HepG2 (cell line): Measurements from ENCODE around the gene RAI14. TPM values are rescaled to one million over a fixed set of nuclear protein-coding genes. Genes with fewer than 3 reads are reported as not detected.

Experiments
- ATAC-seq: fragments of 200-7000 bp; cut with Tn5 transposase; 3 replicates; pipeline ENCODE4 v1.9.1; 2020; ENCODE audit warnings: mild to moderate bottlenecking, moderate library complexity
- BruUV-seq: library from RNA; stranded (reverse); fragments of 400-500 nt; replicated peaks from 2 replicates; lab custom pipeline; 2021; lab: Mats Ljungman, UMichigan
- CTCF ChIA-PET: fragments of 300-600 bp; formaldehyde crosslinking; extraction: SDS; loops from one replicate; lab custom pipeline; 2021; ENCODE audit warnings: low total read pairs, inconsistent platforms, low intra/inter-chr PET ratio; lab: Yijun Ruan, JAX
- POLR2A ChIA-PET: fragments of 350-600 bp; sonication (Branson Sonifier 250); formaldehyde crosslinking; loops from one replicate; lab custom pipeline; 2020; ENCODE audit warnings: antibody characterized with exemption, inconsistent platforms; lab: Yijun Ruan, JAX
- DNase-seq: peaks from one replicate; pipeline ENCODE4 v3.0.0-alpha.2; 2015; ENCODE audit warnings: low spot score
- FAIRE-seq: peaks from 3 replicates; lab custom pipeline; 2011; peaks lifted over from hg19 to GRCh38; lab: Jason Lieb, UNC
- H2AFZ ChIP-seq: one replicate; pipeline ENCODE4 v1.6.1; 2011; ENCODE audit warnings: low read length, inconsistent platforms
- H3K27ac ChIP-seq: fragments of 300-600 bp; 3 replicates; pipeline ENCODE4 v1.8.0; 2011; ENCODE audit warnings: mixed run types, mild to moderate bottlenecking, mixed read lengths, low read length, inconsistent platforms; ENCODE audit not compliant: insufficient read depth; ENCODE audit errors: extremely low read length
- H3K27me3 ChIP-seq, 2 experiments: fragments of 200-600 bp in 1 of 2; 2 replicates in 1 of 2; 3 replicates in 1 of 2; pipeline versions ENCODE4 v1.6.0 to v1.8.0; 2011; ENCODE audit warnings: low read length in 2 of 2, mild to moderate bottlenecking in 2 of 2, moderate library complexity in 2 of 2, inconsistent platforms in 1 of 2; ENCODE audit not compliant: insufficient read depth in 2 of 2, control insufficient read depth in 1 of 2
- H3K36me3 ChIP-seq, 2 experiments: fragments of 200-600 bp in 1 of 2; replicated peaks in 1 of 2; 2 replicates in 1 of 2; 3 replicates in 1 of 2; pipeline versions ENCODE4 v1.5.1 to v1.8.0; 2011; ENCODE audit warnings: low read length in 2 of 2, inconsistent platforms in 1 of 2; ENCODE audit not compliant: insufficient read depth in 2 of 2, control insufficient read depth in 1 of 2
- H3K4me1 ChIP-seq: 2 replicates; pipeline ENCODE4 v1.5.1; 2012; ENCODE audit warnings: low read length, inconsistent platforms; ENCODE audit not compliant: insufficient read depth
- H3K4me2 ChIP-seq: 2 replicates; pipeline ENCODE4 v1.6.0; 2011; ENCODE audit warnings: low read depth, low read length, inconsistent platforms
- H3K4me3 ChIP-seq, 3 experiments: fragments of 200-600 bp in 1 of 3; sonication (generic), shearing (Covaris generic) in 1 of 3; replicated peaks in 1 of 3; 2 replicates each; pipeline ENCODE4 v1.5.1; 2011 to 2016; ENCODE audit warnings: low read length in 3 of 3, inconsistent platforms in 2 of 3, low read depth in 2 of 3, mild to moderate bottlenecking in 2 of 3, control low read depth in 1 of 3, mixed read lengths in 1 of 3; ENCODE audit not compliant: insufficient read depth in 1 of 3
- H3K79me2 ChIP-seq: one replicate; pipeline ENCODE4 v1.6.1; 2011; ENCODE audit warnings: low read length, inconsistent platforms; ENCODE audit not compliant: insufficient read depth
- H3K9ac ChIP-seq: 2 replicates; pipeline ENCODE4 v1.6.0; 2011; ENCODE audit warnings: mild to moderate bottlenecking, low read depth, low read length, inconsistent platforms; ENCODE audit not compliant: insufficient read depth
- H3K9me3 ChIP-seq: 2 replicates; pipeline ENCODE4 v1.5.1; 2012; ENCODE audit warnings: mild to moderate bottlenecking, low read length
- H4K20me1 ChIP-seq: 2 replicates; pipeline ENCODE4 v1.6.0; 2011; ENCODE audit warnings: inconsistent platforms, mild to moderate bottlenecking, low read length, moderate library complexity; ENCODE audit not compliant: insufficient read depth
- FOSL2 ChIP-seq: sonication (generic); formaldehyde crosslinking; IDR thresholded peaks from 2 replicates; pipeline ENCODE4 v1.4.0; 2020; ENCODE audit warnings: missing genetic modification reagents
- IRX3 ChIP-seq: sonication (generic); formaldehyde crosslinking; IDR thresholded peaks from 2 replicates; pipeline ENCODE4 v1.8.1; 2023; ENCODE audit warnings: mild to moderate bottlenecking, low read depth, missing genetic modification reagents, borderline replicate concordance
- KDM5A ChIP-seq: fragments of 200-600 bp; sonication (generic); IDR thresholded peaks from 2 replicates; pipeline ENCODE4 v1.7.0; 2018; ENCODE audit warnings: antibody characterized with exemption, mild to moderate bottlenecking, low read length, borderline replicate concordance
- REL ChIP-seq: sonication (generic); formaldehyde crosslinking; conservative IDR thresholded peaks from 2 replicates; pipeline ENCODE4 v1.8.0; 2022; ENCODE audit warnings: mild to moderate bottlenecking, missing genetic modification reagents, moderate library complexity
- SOX13 ChIP-seq, 3 experiments: fragments of 450-650 bp in 1 of 3; sonication (generic) in 1 of 3; formaldehyde crosslinking in 1 of 3; IDR thresholded peaks in 2 of 3; conservative IDR thresholded peaks in 1 of 3; 2 replicates each; pipeline versions ENCODE4 v1.5.0 to v1.6.1; 2016 to 2020; ENCODE audit warnings: antibody characterized with exemption in 1 of 3, mild to moderate bottlenecking in 1 of 3, missing compliant biosample characterization in 1 of 3, missing genetic modification reagents in 1 of 3, moderate library complexity in 1 of 3
- TOPORS ChIP-seq: sonication (generic); formaldehyde crosslinking; IDR thresholded peaks from 2 replicates; pipeline ENCODE4 v1.8.0; 2023; ENCODE audit warnings: mild to moderate bottlenecking, missing genetic modification reagents
- WGBS: methylation state at CpG from one replicate; pipeline ENCODE4 v1.1.6; 2017; ENCODE audit warnings: low lambda C conversion rate; 5-methylcytosine and 5-hydroxymethylcytosine counted together
- in situ Hi-C: cut with HindIII; loops from 2 replicates; pipeline ENCODE4 v1.10.0; 2017; ENCODE audit warnings: low pct_unique_long_range_greater_than_20kb; ENCODE audit not compliant: extremely low pct_ligation_motif_present
- intact Hi-C: fragments of 100-400 bp; cut with micrococcal nuclease; formaldehyde crosslinking; loops from one replicate; pipeline ENCODE4 v1.10.0; 2022; ENCODE audit not compliant: unreplicated experiment
- polyA plus RNA-seq, 8 experiments: library from polyadenylated mRNA; depleted of rRNA in 3 of 8; stranded (reverse) in 7 of 8; unstranded in 1 of 8; fragments of >200 nt; fragmentation: Illumina TruSeq in 4 of 8; extraction: Trizol in 4 of 8; gene quantifications; 2 replicates each; pipeline versions ENCODE4 v1.2.1 to v1.2.3, GENCODE V29; 2011 to 2016; ENCODE audit warnings: low read depth in 4 of 8, missing spikeins in 1 of 8, mixed read lengths in 1 of 8; ENCODE audit not compliant: insufficient read depth in 1 of 8
- total RNA-seq, 5 experiments: library from RNA; depleted of rRNA; stranded (reverse); fragments of >200 nt; fragmentation: Illumina TruSeq; extraction: Trizol; gene quantifications; 2 replicates each; pipeline ENCODE4 v1.2.3, GENCODE V29; 2016; ENCODE audit warnings: low read depth in 1 of 5
- TF ChIP-seq, protein P1 (sequence below): IDR thresholded peaks from 2 replicates; pipeline ENCODE4 v1.6.1; 2016; ENCODE audit warnings: low read depth
- TF ChIP-seq, protein P2 (sequence below): IDR thresholded peaks from 2 replicates; pipeline ENCODE4 v1.4.0; 2020; ENCODE audit warnings: mild to moderate bottlenecking, missing genetic modification reagents
- TF ChIP-seq, protein P3 (sequence below): IDR thresholded peaks from 2 replicates; pipeline ENCODE4 v1.6.1; 2016; ENCODE audit warnings: low read depth, control low read depth

RAI14 gene
- total and polyA plus RNA-seq, 2 of the 13 experiments (the other 11 are each of a cell fraction or from before 2014, with no cell fraction given) = 12.6 to 18.2 TPM

DNA sequence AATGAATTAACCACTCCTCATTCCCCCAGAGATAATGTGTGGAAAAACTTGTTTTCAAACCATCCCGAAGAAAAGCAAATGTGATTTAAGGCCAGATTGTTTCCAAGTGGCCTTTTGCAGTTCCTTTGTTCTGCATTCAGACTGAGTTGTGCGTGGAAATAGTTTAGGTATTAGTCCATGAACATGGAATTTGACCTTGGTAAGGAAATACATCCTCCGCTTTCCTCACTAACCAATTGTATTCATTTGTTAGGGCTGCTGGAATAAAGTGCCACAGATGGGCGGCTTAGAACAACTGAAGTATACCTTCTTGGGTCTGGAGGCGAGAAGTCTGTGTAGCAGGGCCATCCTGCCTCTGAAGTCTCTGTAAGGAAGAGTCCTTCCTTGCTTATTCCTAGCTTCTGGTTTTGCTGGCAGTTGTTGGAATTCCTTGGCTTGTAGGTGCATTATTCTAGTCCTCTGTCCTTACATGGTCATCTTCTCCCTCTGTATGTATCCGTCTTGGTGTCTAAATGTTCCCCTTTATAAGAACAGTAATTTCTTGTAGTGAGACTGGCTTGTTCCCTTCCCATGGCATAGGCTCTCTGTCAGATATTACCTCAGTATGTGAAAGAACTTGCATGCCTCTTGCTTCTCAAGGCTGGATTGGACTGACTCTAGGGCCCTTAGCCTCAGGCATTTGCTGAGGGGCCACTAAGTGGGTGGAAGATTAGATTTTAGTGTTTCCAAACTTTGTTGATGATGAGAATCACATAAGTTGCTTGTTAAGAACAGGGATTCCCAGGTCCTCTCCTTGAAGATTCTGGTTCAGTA, 53.9 kb downstream of the RAI14 start:
- intact Hi-C loops = loop anchor here (1.0 kb wide), 1 partner anchor 19 kb away; no protein-coding TSS in a partner anchor
- FAIRE-seq (peak; percentile 42), DNase-seq (peak; percentile 64), ATAC-seq (peak; percentile 63)
- TF ChIP-seq FOSL2 = 0 out of 2 replicates have a peak, but pooled peaks have one; percentile 9
- TF ChIP-seq, protein P1, sequence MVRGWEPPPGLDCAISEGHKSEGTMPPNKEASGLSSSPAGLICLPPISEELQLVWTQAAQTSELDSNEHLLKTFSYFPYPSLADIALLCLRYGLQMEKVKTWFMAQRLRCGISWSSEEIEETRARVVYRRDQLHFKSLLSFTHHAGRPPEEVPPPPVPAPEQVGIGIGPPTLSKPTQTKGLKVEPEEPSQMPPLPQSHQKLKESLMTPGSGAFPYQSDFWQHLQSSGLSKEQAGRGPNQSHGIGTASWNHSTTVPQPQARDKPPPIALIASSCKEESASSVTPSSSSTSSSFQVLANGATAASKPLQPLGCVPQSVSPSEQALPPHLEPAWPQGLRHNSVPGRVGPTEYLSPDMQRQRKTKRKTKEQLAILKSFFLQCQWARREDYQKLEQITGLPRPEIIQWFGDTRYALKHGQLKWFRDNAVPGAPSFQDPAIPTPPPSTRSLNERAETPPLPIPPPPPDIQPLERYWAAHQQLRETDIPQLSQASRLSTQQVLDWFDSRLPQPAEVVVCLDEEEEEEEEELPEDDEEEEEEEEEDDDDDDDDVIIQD (CRISPR knock-in tag) = 0 out of 2 replicates have a peak, but pooled peaks have one; percentile 16
- TF ChIP-seq, protein P2, sequence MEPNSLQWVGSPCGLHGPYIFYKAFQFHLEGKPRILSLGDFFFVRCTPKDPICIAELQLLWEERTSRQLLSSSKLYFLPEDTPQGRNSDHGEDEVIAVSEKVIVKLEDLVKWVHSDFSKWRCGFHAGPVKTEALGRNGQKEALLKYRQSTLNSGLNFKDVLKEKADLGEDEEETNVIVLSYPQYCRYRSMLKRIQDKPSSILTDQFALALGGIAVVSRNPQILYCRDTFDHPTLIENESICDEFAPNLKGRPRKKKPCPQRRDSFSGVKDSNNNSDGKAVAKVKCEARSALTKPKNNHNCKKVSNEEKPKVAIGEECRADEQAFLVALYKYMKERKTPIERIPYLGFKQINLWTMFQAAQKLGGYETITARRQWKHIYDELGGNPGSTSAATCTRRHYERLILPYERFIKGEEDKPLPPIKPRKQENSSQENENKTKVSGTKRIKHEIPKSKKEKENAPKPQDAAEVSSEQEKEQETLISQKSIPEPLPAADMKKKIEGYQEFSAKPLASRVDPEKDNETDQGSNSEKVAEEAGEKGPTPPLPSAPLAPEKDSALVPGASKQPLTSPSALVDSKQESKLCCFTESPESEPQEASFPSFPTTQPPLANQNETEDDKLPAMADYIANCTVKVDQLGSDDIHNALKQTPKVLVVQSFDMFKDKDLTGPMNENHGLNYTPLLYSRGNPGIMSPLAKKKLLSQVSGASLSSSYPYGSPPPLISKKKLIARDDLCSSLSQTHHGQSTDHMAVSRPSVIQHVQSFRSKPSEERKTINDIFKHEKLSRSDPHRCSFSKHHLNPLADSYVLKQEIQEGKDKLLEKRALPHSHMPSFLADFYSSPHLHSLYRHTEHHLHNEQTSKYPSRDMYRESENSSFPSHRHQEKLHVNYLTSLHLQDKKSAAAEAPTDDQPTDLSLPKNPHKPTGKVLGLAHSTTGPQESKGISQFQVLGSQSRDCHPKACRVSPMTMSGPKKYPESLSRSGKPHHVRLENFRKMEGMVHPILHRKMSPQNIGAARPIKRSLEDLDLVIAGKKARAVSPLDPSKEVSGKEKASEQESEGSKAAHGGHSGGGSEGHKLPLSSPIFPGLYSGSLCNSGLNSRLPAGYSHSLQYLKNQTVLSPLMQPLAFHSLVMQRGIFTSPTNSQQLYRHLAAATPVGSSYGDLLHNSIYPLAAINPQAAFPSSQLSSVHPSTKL = 0 out of 2 replicates have a peak, but pooled peaks have one; percentile 7
- TF ChIP-seq, protein P3, sequence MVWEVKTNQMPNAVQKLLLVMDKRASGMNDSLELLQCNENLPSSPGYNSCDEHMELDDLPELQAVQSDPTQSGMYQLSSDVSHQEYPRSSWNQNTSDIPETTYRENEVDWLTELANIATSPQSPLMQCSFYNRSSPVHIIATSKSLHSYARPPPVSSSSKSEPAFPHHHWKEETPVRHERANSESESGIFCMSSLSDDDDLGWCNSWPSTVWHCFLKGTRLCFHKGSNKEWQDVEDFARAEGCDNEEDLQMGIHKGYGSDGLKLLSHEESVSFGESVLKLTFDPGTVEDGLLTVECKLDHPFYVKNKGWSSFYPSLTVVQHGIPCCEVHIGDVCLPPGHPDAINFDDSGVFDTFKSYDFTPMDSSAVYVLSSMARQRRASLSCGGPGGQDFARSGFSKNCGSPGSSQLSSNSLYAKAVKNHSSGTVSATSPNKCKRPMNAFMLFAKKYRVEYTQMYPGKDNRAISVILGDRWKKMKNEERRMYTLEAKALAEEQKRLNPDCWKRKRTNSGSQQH (CRISPR knock-in tag) = no peak
- TF ChIP-seq TOPORS (CRISPR knock-in tag) = no peak
- TF ChIP-seq KDM5A = no peak
- TF ChIP-seq SOX13 (IDR thresholded peaks at IDR 0.05) = no peak
- peak in 1 of 2 experiments; percentile 38; a peak in 1 of 4 replicates for TF ChIP-seq SOX13 (CRISPR knock-in tag; conservative IDR thresholded peaks at IDR 0.05 in 1 of 2, IDR thresholded peaks at IDR 0.05 in 1 of 2)
- no peak for TF ChIP-seq REL (CRISPR knock-in tag)
- TF ChIP-seq IRX3 (CRISPR knock-in tag) = no peak
- H2AFZ ChIP-seq = no peak overlapping the region
- ChIA-PET CTCF (no interaction called here), POLR2A (no interaction called here)
- H3K9ac ChIP-seq = no peak overlapping the region
- no peaks in the 10 kb centered on the region for H3K36me3 ChIP-seq
- H3K79me2 ChIP-seq = no peaks in the 10 kb centered on the region
- peak overlapping the region; percentile 14 for H3K27ac ChIP-seq
- no TSS peak for BruUV-seq
- no peaks in the 10 kb centered on the region for H4K20me1 ChIP-seq
- H3K4me2 ChIP-seq = no peak overlapping the region; the same call in 1 of the 2 replicates
- no peak overlapping the region for H3K4me3 ChIP-seq
- WGBS = 75% methylated on average over 6 of the region's 6 CpGs
- H3K9me3 ChIP-seq = no peaks in the 10 kb centered on the region
- in situ Hi-C loops = no loop called here
- H3K27me3 ChIP-seq = no peaks in the 10 kb centered on the region
- peaks cover 19% of the 10 kb centered on the region for H3K4me1 ChIP-seq
